ENCODE data around the gene DSP.

DNA sequence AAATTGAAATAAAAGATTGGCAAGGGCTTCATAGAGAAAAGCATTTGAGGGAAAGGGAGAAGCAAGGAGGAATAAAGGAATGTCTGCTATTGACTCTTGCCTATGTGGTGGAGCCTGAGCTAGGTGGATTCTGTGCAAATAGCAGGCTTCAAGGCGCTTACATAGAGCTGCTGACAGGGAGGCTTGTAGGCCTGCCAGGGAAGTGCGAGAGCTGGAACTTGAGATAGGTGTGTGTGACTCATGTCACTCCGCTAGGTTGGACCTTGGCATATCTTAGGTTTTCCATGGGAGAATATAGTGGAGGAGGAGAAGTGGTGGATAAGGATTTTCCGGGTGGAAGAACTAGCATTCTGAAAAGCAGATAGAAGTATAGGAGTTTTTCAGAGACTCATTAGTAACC lies 62.5 kb downstream of the DSP start:
- TF ChIP-seq POLR2AphosphoS5 (IDR thresholded peaks at IDR 0.05; ENCODE audit: low read depth, low read length) (no peak), TCF7L2 (IDR thresholded peaks at IDR 0.05; ENCODE audit: low read depth, low read length) (no peak), SIN3A (IDR thresholded peaks at IDR 0.05; ENCODE audit: borderline replicate concordance, insufficient read depth, low read depth, low read length) (no peak)
- TF ChIP-seq, protein P1, sequence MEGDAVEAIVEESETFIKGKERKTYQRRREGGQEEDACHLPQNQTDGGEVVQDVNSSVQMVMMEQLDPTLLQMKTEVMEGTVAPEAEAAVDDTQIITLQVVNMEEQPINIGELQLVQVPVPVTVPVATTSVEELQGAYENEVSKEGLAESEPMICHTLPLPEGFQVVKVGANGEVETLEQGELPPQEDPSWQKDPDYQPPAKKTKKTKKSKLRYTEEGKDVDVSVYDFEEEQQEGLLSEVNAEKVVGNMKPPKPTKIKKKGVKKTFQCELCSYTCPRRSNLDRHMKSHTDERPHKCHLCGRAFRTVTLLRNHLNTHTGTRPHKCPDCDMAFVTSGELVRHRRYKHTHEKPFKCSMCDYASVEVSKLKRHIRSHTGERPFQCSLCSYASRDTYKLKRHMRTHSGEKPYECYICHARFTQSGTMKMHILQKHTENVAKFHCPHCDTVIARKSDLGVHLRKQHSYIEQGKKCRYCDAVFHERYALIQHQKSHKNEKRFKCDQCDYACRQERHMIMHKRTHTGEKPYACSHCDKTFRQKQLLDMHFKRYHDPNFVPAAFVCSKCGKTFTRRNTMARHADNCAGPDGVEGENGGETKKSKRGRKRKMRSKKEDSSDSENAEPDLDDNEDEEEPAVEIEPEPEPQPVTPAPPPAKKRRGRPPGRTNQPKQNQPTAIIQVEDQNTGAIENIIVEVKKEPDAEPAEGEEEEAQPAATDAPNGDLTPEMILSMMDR (IDR thresholded peaks at IDR 0.05), result no peak
- TF ChIP-seq, protein P2, sequence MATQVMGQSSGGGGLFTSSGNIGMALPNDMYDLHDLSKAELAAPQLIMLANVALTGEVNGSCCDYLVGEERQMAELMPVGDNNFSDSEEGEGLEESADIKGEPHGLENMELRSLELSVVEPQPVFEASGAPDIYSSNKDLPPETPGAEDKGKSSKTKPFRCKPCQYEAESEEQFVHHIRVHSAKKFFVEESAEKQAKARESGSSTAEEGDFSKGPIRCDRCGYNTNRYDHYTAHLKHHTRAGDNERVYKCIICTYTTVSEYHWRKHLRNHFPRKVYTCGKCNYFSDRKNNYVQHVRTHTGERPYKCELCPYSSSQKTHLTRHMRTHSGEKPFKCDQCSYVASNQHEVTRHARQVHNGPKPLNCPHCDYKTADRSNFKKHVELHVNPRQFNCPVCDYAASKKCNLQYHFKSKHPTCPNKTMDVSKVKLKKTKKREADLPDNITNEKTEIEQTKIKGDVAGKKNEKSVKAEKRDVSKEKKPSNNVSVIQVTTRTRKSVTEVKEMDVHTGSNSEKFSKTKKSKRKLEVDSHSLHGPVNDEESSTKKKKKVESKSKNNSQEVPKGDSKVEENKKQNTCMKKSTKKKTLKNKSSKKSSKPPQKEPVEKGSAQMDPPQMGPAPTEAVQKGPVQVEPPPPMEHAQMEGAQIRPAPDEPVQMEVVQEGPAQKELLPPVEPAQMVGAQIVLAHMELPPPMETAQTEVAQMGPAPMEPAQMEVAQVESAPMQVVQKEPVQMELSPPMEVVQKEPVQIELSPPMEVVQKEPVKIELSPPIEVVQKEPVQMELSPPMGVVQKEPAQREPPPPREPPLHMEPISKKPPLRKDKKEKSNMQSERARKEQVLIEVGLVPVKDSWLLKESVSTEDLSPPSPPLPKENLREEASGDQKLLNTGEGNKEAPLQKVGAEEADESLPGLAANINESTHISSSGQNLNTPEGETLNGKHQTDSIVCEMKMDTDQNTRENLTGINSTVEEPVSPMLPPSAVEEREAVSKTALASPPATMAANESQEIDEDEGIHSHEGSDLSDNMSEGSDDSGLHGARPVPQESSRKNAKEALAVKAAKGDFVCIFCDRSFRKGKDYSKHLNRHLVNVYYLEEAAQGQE (IDR thresholded peaks at IDR 0.05; ENCODE audit: insufficient read depth in 1 of 2, low read depth in 2 of 2, low read length in 1 of 2), result no peak

All from Panc1 (cell line).